IMR-90 (cell line): ENCODE data around the gene CNOT3. TPM values are rescaled to one million over a fixed set of nuclear protein-coding genes. Genes with fewer than 3 reads are reported as not detected.
A peak's percentile ranks its signal among the peaks of the same experiment; 100 is the strongest.

Experiments used
- ATAC-seq: fragments of 200-7000 bp; cut with Tn5 transposase; 2 replicates; pipeline ENCODE4 v1.9.1; 2020; ENCODE audit warnings: low read depth, mild to moderate bottlenecking, moderate library complexity
- BruUV-seq: library from RNA; stranded (reverse); fragments of 400-500 nt; replicated peaks from 2 replicates; lab custom pipeline; 2021; lab: Mats Ljungman, UMichigan
- CTCF ChIA-PET: fragments of 300-600 bp; formaldehyde crosslinking; extraction: SDS; loops from one replicate; lab custom pipeline; 2021; ENCODE audit warnings: antibody characterized with exemption; lab: Yijun Ruan, JAX
- POLR2A ChIA-PET: fragments of 300-600 bp; sonication (Branson Sonifier 250); formaldehyde crosslinking; loops from one replicate; lab custom pipeline; 2022; ENCODE audit warnings: antibody characterized with exemption; ENCODE audit not compliant: unreplicated experiment; lab: Charles Lee
- DNase-seq: peaks from one replicate; pipeline ENCODE4 v3.0.0; 2013
- H2AFZ ChIP-seq: replicated peaks from 2 replicates; pipeline ENCODE3; 2013; ENCODE audit warnings: low read length, mild to moderate bottlenecking; ENCODE audit not compliant: poor library complexity
- H2AK5ac ChIP-seq: 2 replicates; pipeline ENCODE4 v1.6.1; 2013; ENCODE audit warnings: low read depth, low read length, inconsistent platforms
- H2AK9ac ChIP-seq: replicated peaks from 2 replicates; pipeline ENCODE3; 2013; ENCODE audit warnings: mild to moderate bottlenecking, low read depth, low read length, moderate library complexity; ENCODE audit not compliant: poor library complexity
- H2BK120ac ChIP-seq: 2 replicates; pipeline ENCODE4 v1.6.1; 2013; ENCODE audit warnings: low read depth, low read length, inconsistent platforms
- H2BK15ac ChIP-seq: 3 replicates; pipeline ENCODE4 v1.6.1; 2013; ENCODE audit warnings: low read depth, low read length, inconsistent platforms
- H2BK20ac ChIP-seq: 2 replicates; pipeline ENCODE4 v1.6.1; 2013; ENCODE audit warnings: low read depth, mild to moderate bottlenecking, inconsistent platforms, low read length, moderate library complexity
- H2BK5ac ChIP-seq: 2 replicates; pipeline ENCODE4 v1.6.1; 2013; ENCODE audit warnings: mild to moderate bottlenecking, low read depth, low read length, inconsistent platforms; ENCODE audit not compliant: poor library complexity, severe bottlenecking
- H3K14ac ChIP-seq: replicated peaks from 2 replicates; pipeline ENCODE4 v1.6.1; 2013; ENCODE audit warnings: low read depth, low read length, inconsistent platforms
- H3K18ac ChIP-seq: 2 replicates; pipeline ENCODE4 v1.6.1; 2013; ENCODE audit warnings: low read depth, low read length, control low read depth
- H3K23ac ChIP-seq: 2 replicates; pipeline ENCODE4 v1.6.1; 2013; ENCODE audit warnings: low read depth, low read length, inconsistent platforms
- H3K27ac ChIP-seq: 2 replicates; pipeline ENCODE4 v1.5.1; 2013; ENCODE audit warnings: mild to moderate bottlenecking, control low read depth, low read length; ENCODE audit not compliant: insufficient read depth
- H3K27me3 ChIP-seq: 2 replicates; pipeline ENCODE4 v1.6.1; 2013; ENCODE audit warnings: low read length; ENCODE audit not compliant: control insufficient read depth, insufficient read depth
- H3K36me3 ChIP-seq: 2 replicates; pipeline ENCODE4 v1.6.1; 2013; ENCODE audit warnings: low read length, mixed read lengths; ENCODE audit not compliant: control insufficient read depth, insufficient read depth
- H3K4ac ChIP-seq: 2 replicates; pipeline ENCODE4 v1.6.1; 2013; ENCODE audit warnings: low read depth, low read length, inconsistent platforms
- H3K4me1 ChIP-seq: 2 replicates; pipeline ENCODE4 v1.6.1; 2013; ENCODE audit warnings: low read length, mixed read lengths; ENCODE audit not compliant: control insufficient read depth, insufficient read depth
- H3K4me2 ChIP-seq: 2 replicates; pipeline ENCODE4 v1.6.1; 2013; ENCODE audit warnings: low read depth, mild to moderate bottlenecking, control low read depth, low read length, moderate library complexity
- H3K4me3 ChIP-seq: 2 replicates; pipeline ENCODE4 v1.5.1; 2013; ENCODE audit warnings: low read depth, mild to moderate bottlenecking, control low read depth, low read length, moderate library complexity; ENCODE audit not compliant: insufficient read depth
- H3K56ac ChIP-seq: 2 replicates; pipeline ENCODE4 v1.6.1; 2013; ENCODE audit warnings: low read length, inconsistent platforms; ENCODE audit not compliant: insufficient read depth; ENCODE audit errors: extremely low read depth
- H3K79me1 ChIP-seq, 2 experiments: 2 replicates each; pipeline ENCODE4 v1.6.1; 2013; ENCODE audit warnings: low read length in 2 of 2, inconsistent platforms in 1 of 2, low read depth in 1 of 2
- H3K9ac ChIP-seq: 2 replicates; pipeline ENCODE4 v1.6.1; 2013; ENCODE audit warnings: low read depth, low read length, control low read depth
- H3K9me1 ChIP-seq: 2 replicates; pipeline ENCODE4 v1.6.1; 2013; ENCODE audit warnings: low read length, inconsistent platforms; ENCODE audit not compliant: insufficient read depth
- H3K9me3 ChIP-seq: 2 replicates; pipeline ENCODE4 v1.6.1; 2013; ENCODE audit warnings: low read length; ENCODE audit not compliant: control insufficient read depth, insufficient read depth
- H4K20me1 ChIP-seq: 2 replicates; pipeline ENCODE4 v1.6.1; 2013; ENCODE audit warnings: low read length, inconsistent platforms; ENCODE audit not compliant: insufficient read depth
- H4K5ac ChIP-seq: 2 replicates; pipeline ENCODE4 v1.6.1; 2013; ENCODE audit warnings: mild to moderate bottlenecking, low read depth, low read length, control low read depth
- H4K8ac ChIP-seq, 2 experiments: 2 replicates each; pipeline ENCODE4 v1.6.1; 2013; ENCODE audit warnings: low read depth in 2 of 2, low read length in 2 of 2, control low read depth in 1 of 2, inconsistent platforms in 1 of 2
- H4K91ac ChIP-seq: 2 replicates; pipeline ENCODE4 v1.6.1; 2013; ENCODE audit warnings: low read depth, low read length, inconsistent platforms; ENCODE audit not compliant: insufficient read depth
- CTCF ChIP-seq: conservative IDR thresholded peaks from 2 replicates; pipeline ENCODE4 v1.5.1; 2012; ENCODE audit warnings: mild to moderate bottlenecking, low read depth, low read length, improper control_type of control experiment
- MAFK ChIP-seq: IDR thresholded peaks from 2 replicates; pipeline ENCODE4 v1.6.1; 2012; ENCODE audit warnings: low read depth, low read length, improper control_type of control experiment
- WGBS, 2 experiments: methylation state at CpG; one replicate each; pipeline versions ENCODE4 v1.1.5 to v1.1.7; 2013; ENCODE audit warnings: missing lambda C conversion rate in 2 of 2; ENCODE audit not compliant: insufficient read length in 1 of 2; ENCODE audit errors: extremely low coverage in 2 of 2; 5-methylcytosine and 5-hydroxymethylcytosine counted together
- dilution Hi-C: fragments of 300-500 bp; cut with HindIII; formaldehyde crosslinking; loops from one replicate; pipeline ENCODE4 v1.14.3; 2018; ENCODE audit warnings: low sequenced_read_pairs; ENCODE audit not compliant: unreplicated experiment
- in situ Hi-C: fragments of 300-500 bp; cut with MboI; formaldehyde crosslinking; loops from 3 replicates; pipeline ENCODE4 v1.14.3; 2019; ENCODE audit warnings: low sequenced_read_pairs, inconsistent platforms, mixed read lengths
- intact Hi-C: fragments of 100-400 bp; cut with micrococcal nuclease; formaldehyde crosslinking; loops from 2 replicates; pipeline ENCODE4 v1.10.0; 2022
- polyA plus RNA-seq, 3 experiments: library from polyadenylated mRNA; depleted of rRNA; stranded (reverse); fragments of >200 nt; gene quantifications; 2 replicates each; pipeline ENCODE4 v1.2.3, GENCODE V29; 2012; ENCODE audit warnings: low replicate concordance in 1 of 3
- total RNA-seq: library from RNA; depleted of rRNA; stranded (reverse); fragments of >200 nt; gene quantifications from 2 replicates; pipeline ENCODE4 v1.2.3, GENCODE V29; 2012

CNOT3 gene
- total and polyA plus RNA-seq, 2 of the 4 experiments (the other 2 are of a cell fraction), result 5.4 to 26.7 TPM

DNA sequence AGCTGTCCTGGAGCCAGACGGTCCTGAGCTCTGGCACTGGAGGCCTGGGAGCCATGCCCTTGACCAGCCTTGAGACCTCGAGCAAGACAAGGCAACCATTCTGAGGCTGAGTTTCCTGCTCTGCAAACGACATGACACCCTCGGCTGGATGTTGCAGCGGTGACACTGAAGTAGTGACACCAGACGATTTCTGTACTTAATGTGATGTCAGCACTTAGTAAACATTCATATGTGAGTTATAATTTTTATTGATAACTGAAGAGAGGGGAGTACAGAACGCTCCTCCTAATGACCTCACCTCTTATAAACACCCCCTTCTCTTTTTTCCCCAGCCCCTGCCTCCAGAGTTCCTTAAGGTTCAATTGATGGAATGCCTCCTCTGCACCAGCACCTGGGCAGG is 29.1 kb upstream of the CNOT3 start:
- POLR2A ChIA-PET, result no interaction called here
- H2AK9ac ChIP-seq, result no peak overlapping the region
- H3K23ac ChIP-seq, result no peak overlapping the region
- H2BK120ac ChIP-seq, result no peak overlapping the region
- peaks cover 50% of the 10 kb centered on the region for H3K36me3 ChIP-seq
- no peak overlapping the region for H2AFZ ChIP-seq
- no peak overlapping the region for H3K56ac ChIP-seq
- no peak overlapping the region for H2BK20ac ChIP-seq
- BruUV-seq, result no TSS peak
- dilution Hi-C loops, result no loop called here
- no peak overlapping the region for H3K4me2 ChIP-seq
- TF ChIP-seq CTCF, result no peak
- peak; percentile 26; the same call in 1 of the 2 replicates for TF ChIP-seq MAFK
- H3K9ac ChIP-seq, result no peak overlapping the region
- H2BK15ac ChIP-seq, result no peak overlapping the region
- no peak overlapping the region for H3K18ac ChIP-seq
- H4K91ac ChIP-seq, result no peak overlapping the region
- no peak overlapping the region for H2AK5ac ChIP-seq
- peaks cover 4% of the 10 kb centered on the region; the same call in 1 of the 2 replicates for H4K20me1 ChIP-seq
- no peaks in the 10 kb centered on the region for H3K27me3 ChIP-seq
- H3K14ac ChIP-seq, result no peak overlapping the region
- H2BK5ac ChIP-seq, result no peak overlapping the region
- H4K8ac ChIP-seq, result no peak overlapping the region
- no peak overlapping the region for H4K5ac ChIP-seq
- DNase-seq, result no peak
- no peaks in the 10 kb centered on the region for H3K9me1 ChIP-seq
- ATAC-seq, result no peak
- no peak overlapping the region for H3K4ac ChIP-seq
- no peaks in the 10 kb centered on the region for H3K9me3 ChIP-seq
- 100% methylated on average over 2 of the region's 7 CpGs; no CpG with 5 or more reads in 1 of the 2 experiments for WGBS, 2 experiments
- H3K27ac ChIP-seq, result no peak overlapping the region
- H3K4me3 ChIP-seq, result no peak overlapping the region
- intact Hi-C loops, result loop anchor here (10.0 kb wide), 1 partner anchor 244 kb away; the partner anchor contains the start of gene MYADM
- peaks cover 2 to 36% of the 10 kb centered on the region in 2 experiments; a peak in 3 of 4 replicates for H3K79me1 ChIP-seq
- CTCF ChIA-PET, result no interaction called here
- H3K4me1 ChIP-seq, result no peaks in the 10 kb centered on the region
- in situ Hi-C loops, result loop anchor here (25.0 kb wide), 1 partner anchor 354 kb away; the partner anchor contains the start of genes CDC42EP5 and LENG9
